ENCODE measurements around the gene KRTAP2-2. TPM values are rescaled to one million over a fixed set of nuclear protein-coding genes. Genes with fewer than 3 reads are reported as not detected.

The KRTAP2-2 gene
- total RNA-seq, 1 experiment from 2014 or later, result not detected

DNA sequence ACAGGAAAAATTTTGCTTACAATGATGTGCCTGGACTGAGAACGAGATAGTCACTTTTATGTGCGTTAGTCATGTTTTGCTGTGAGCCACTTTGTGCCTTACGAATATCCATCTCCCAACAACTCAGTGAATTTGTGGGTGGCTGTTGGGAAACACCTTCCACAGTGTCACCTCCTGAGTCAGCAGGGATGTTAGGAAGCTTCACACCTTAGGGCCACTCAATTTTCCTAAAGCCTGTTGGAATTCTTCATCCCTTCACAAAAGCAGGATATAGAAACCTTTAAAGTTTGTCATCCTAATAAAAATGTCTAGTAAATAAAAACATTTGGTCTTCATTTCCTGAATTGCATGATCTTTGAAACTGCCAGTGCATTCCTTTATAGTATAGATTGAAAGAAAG lies 41.8 kb downstream of the KRTAP2-2 start:
- Histone ChIP-seq H2AFZ (no peak overlapping the region), H3K27me3 (ENCODE audit: insufficient read depth, low read depth) (no peaks in the 10 kb centered on the region), H3K36me3 (ENCODE audit: low read depth) (no peaks in the 10 kb centered on the region), H3K4me1 (replicated peaks; ENCODE audit: insufficient read depth) (peaks cover 71% of the 10 kb centered on the region), H3F3A (ENCODE audit: insufficient read depth, low read depth) (peaks cover 44% of the 10 kb centered on the region), H4K20me1 (ENCODE audit: insufficient read depth) (no peaks in the 10 kb centered on the region), H3K9me3 (ENCODE audit: insufficient read depth, low read depth) (no peaks in the 10 kb centered on the region), H3K79me2 (ENCODE audit: low read depth) (no peaks in the 10 kb centered on the region), H3K27ac (peak overlapping the region; percentile 85), H3K9me2 (ENCODE audit: insufficient read depth) (no peaks in the 10 kb centered on the region), H3K4me2 (peak overlapping the region; percentile 15), H3K4me3 (no peak overlapping the region)
- ChIA-PET POLR2A (ENCODE audit: unreplicated experiment) (no interaction called here), CTCF (no interaction called here)
- intact Hi-C loops (cut with micrococcal nuclease; ENCODE audit: unreplicated experiment), result no loop called here
- no peak for TF ChIP-seq CTCF (conservative IDR thresholded peaks at IDR 0.05)
- TF ChIP-seq EZH2 (IDR thresholded peaks at IDR 0.05; ENCODE audit: low read depth), result no peak
- BruUV-seq (replicated peaks), result no TSS peak
- peak in 1 of 2 experiments; percentile 93 for DNase-seq

- TF ChIP-seq EZH2 (IDR thresholded peaks at IDR 0.05; ENCODE audit: low read depth) (no peak), CTCF (conservative IDR thresholded peaks at IDR 0.05) (no peak)
- no peaks in the 10 kb centered on the region for H3K27me3 ChIP-seq (ENCODE audit: insufficient read depth, low read depth)
- DNase-seq, result no peak
- H4K20me1 ChIP-seq (ENCODE audit: insufficient read depth), result no peaks in the 10 kb centered on the region
- POLR2A ChIA-PET (ENCODE audit: unreplicated experiment), result no interaction called here
- no peaks in the 10 kb centered on the region for H3K9me2 ChIP-seq (ENCODE audit: insufficient read depth)
- peaks cover 44% of the 10 kb centered on the region for H3F3A ChIP-seq (ENCODE audit: insufficient read depth, low read depth)
- intact Hi-C loops (cut with micrococcal nuclease; ENCODE audit: unreplicated experiment), result no loop called here
- no peaks in the 10 kb centered on the region for H3K79me2 ChIP-seq (ENCODE audit: low read depth)
- H3K4me2 ChIP-seq, result peak overlapping the region; percentile 15
- H2AFZ ChIP-seq, result no peak overlapping the region
- CTCF ChIA-PET, result no interaction called here
- peaks cover 69% of the 10 kb centered on the region for H3K4me1 ChIP-seq (replicated peaks; ENCODE audit: insufficient read depth)
- H3K36me3 ChIP-seq (ENCODE audit: low read depth), result no peaks in the 10 kb centered on the region
- BruUV-seq (replicated peaks), result no TSS peak
- H3K9me3 ChIP-seq (ENCODE audit: insufficient read depth, low read depth), result no peaks in the 10 kb centered on the region
- H3K4me3 ChIP-seq, result no peak overlapping the region
- peak overlapping the region; percentile 85 for H3K27ac ChIP-seq
These were observed 42.5 kb downstream of the KRTAP2-2 start for GRCh38 chr17:41012326-41013120.

DNA sequence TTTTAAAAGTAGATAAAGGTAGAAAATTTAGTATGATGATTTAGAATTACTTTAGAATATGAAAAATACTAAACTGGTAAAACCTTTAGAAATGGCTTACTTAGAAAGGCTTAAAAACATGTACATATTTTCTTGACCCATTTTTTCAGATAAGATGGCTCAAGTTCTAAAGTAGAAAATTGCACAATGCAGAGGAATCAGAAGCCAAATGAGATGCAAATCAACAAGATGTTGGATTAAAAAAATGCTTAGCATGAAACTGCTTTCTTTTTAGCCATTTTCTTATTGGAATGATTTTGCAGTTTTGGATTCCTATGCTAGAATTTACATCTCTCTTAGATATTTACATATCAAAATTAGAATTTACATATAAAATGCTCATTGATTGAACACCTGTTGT lies 44.6 kb downstream of the KRTAP2-2 start:
- peaks cover 44% of the 10 kb centered on the region for H3F3A ChIP-seq (ENCODE audit: insufficient read depth, low read depth)
- H3K9me3 ChIP-seq (ENCODE audit: insufficient read depth, low read depth), result no peaks in the 10 kb centered on the region; the same call in 1 of the 2 replicates
- peak overlapping the region; percentile 59 for H3K27ac ChIP-seq
- H3K36me3 ChIP-seq (ENCODE audit: low read depth), result no peaks in the 10 kb centered on the region
- no peak overlapping the region for H3K4me3 ChIP-seq
- ChIA-PET CTCF (no interaction called here), POLR2A (ENCODE audit: unreplicated experiment) (interaction anchor here (0.7 kb wide), 1 partner anchor 75 kb away, joined by 3 read pairs; no protein-coding TSS in a partner anchor)
- no peaks in the 10 kb centered on the region for H3K79me2 ChIP-seq (ENCODE audit: low read depth)
- no peak overlapping the region for H2AFZ ChIP-seq
- H4K20me1 ChIP-seq (ENCODE audit: insufficient read depth), result no peaks in the 10 kb centered on the region
- H3K4me2 ChIP-seq, result peak overlapping the region; percentile 34
- no peaks in the 10 kb centered on the region for H3K9me2 ChIP-seq (ENCODE audit: insufficient read depth)
- peaks cover 68% of the 10 kb centered on the region for H3K4me1 ChIP-seq (replicated peaks; ENCODE audit: insufficient read depth)
- intact Hi-C loops (cut with micrococcal nuclease; ENCODE audit: unreplicated experiment), result no loop called here
- BruUV-seq (replicated peaks), result no TSS peak
- DNase-seq, result no peak
- H3K27me3 ChIP-seq (ENCODE audit: insufficient read depth, low read depth), result no peaks in the 10 kb centered on the region
- no peak for TF ChIP-seq EZH2 (IDR thresholded peaks at IDR 0.05; ENCODE audit: low read depth)
- TF ChIP-seq CTCF (conservative IDR thresholded peaks at IDR 0.05), result no peak
